ENCODE data around the gene ERMARD.

The ERMARD gene

DNA sequence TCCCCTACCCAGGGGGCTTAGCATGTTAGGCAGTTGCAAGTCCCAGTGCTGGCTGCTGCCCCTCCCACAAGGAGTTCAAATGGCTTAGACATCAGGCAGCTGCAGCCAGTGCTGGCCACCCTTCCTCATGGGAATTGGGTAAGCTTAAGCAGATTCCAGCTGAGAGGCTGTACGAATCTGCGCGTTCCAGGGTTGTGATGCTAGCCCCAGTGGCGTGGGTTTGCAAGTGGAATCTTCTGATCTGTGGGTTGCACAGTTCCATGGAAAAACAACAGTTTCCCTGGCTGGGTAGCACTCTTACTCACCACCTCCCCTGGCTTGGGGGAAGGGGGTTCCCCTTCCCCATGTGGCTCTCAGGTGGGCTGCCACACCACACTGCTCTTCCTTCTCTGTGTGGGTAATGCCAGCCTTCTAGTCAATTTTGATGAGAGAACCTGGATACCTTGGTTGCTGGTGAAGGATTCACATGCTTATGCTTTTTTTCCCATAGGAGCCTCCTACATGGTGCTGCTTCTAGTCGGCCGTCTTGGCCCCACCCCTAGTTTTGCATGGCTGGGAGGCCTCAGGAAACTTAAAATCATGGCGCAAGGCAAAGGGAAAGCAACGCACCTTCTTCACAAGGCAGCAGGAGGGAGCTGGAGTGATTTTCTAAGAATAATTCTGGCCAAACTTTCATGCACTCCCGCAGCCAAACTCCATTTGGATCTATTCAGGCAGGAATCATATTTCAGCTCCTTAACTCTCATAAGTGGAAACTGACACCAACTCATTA, 13.0 kb upstream of the ERMARD start:
- ChIA-PET CTCF (no interaction called here), POLR2A (no interaction called here)
- DNase-seq (ENCODE audit: extremely low spot score): no peak

DNA sequence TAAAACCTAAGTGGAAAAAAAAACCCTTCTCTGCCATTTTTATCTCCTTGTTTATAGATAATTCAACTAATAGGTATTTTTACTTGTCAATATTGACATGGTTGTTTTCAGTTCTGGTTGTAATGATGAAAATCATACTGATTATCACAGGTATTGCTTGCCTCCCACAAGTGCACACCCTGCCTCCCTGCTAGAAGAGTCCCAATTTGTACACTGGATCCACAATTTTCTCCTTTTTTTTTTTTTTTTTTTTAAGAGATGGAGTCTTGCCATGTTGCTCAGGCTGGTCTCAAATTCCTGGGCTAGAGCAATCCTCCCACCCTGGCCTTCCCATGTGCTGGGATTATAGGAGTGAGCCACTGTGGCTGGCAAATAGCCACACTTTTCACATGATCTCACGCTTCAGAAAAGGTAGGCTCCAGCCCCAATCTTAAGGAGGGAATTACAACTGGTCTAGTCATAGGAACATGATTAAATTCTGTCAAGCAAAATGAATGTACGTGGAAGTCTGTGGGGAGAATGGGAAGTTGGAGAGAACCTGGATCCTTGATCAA, 12.4 kb upstream of the ERMARD start:
- CTCF ChIA-PET: no interaction called here
- TF ChIP-seq ZNF384 (IDR thresholded peaks at IDR 0.05): peak; percentile 80
- no peak for TF ChIP-seq FOXA1 (IDR thresholded peaks at IDR 0.05)
- POLR2A ChIA-PET: no interaction called here
- DNase-seq (ENCODE audit: extremely low spot score): no peak

More for the DNA sequence above, 13.0 kb upstream of the ERMARD start:
- no peak for TF ChIP-seq CTBP1 (IDR thresholded peaks at IDR 0.05; ENCODE audit: borderline replicate concordance)
- TF ChIP-seq HDGF (IDR thresholded peaks at IDR 0.05; ENCODE audit: borderline replicate concordance): no peak
- TF ChIP-seq ZNF384 (IDR thresholded peaks at IDR 0.05): no peak
- TF ChIP-seq FOXM1 (IDR thresholded peaks at IDR 0.05; ENCODE audit: borderline replicate concordance): no peak
- TF ChIP-seq, protein P1, sequence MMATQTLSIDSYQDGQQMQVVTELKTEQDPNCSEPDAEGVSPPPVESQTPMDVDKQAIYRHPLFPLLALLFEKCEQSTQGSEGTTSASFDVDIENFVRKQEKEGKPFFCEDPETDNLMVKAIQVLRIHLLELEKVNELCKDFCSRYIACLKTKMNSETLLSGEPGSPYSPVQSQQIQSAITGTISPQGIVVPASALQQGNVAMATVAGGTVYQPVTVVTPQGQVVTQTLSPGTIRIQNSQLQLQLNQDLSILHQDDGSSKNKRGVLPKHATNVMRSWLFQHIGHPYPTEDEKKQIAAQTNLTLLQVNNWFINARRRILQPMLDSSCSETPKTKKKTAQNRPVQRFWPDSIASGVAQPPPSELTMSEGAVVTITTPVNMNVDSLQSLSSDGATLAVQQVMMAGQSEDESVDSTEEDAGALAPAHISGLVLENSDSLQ (IDR thresholded peaks at IDR 0.05): no peak
- no peak for TF ChIP-seq SP1 (IDR thresholded peaks at IDR 0.05)

DNA sequence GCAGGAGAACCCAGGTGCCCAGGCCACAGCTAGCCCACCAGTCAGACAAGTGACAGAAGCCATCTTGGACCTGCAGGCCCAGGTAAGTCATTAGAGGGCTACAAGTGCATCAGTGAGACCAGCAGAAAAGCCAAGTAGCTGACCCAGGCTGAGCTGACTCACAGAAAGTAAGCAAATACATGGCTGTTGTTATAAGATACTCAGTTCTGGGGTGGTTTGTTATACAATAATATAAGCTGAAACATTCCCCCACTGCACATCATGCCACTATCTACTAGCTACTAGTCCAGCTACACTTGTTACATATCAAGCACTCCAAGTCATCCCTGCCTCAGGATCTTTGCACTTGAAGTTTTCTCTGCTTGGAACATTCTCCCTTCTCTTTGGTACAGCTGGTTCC, 10.1 kb upstream of the ERMARD start:
- TF ChIP-seq SUZ12 (IDR thresholded peaks at IDR 0.05) (no peak), CTBP1 (IDR thresholded peaks at IDR 0.05; ENCODE audit: borderline replicate concordance) (no peak), FOXM1 (IDR thresholded peaks at IDR 0.05; ENCODE audit: borderline replicate concordance) (no peak), HDGF (IDR thresholded peaks at IDR 0.05; ENCODE audit: borderline replicate concordance) (no peak), LEF1 (IDR thresholded peaks at IDR 0.05; ENCODE audit: borderline replicate concordance) (no peak), NFRKB (IDR thresholded peaks at IDR 0.05) (no peak), L3MBTL2 (conservative IDR thresholded peaks at IDR 0.05) (no peak), ELF4 (IDR thresholded peaks at IDR 0.05) (no peak), TARDBP (IDR thresholded peaks at IDR 0.05) (no peak), ARNT (IDR thresholded peaks at IDR 0.05) (no peak), BHLHE40 (IDR thresholded peaks at IDR 0.05; ENCODE audit: borderline replicate concordance) (no peak), SP1 (IDR thresholded peaks at IDR 0.05) (no peak)
- ChIA-PET CTCF (interaction anchor here (0.6 kb wide), 1 partner anchor 422 kb away, joined by 3 read pairs; no protein-coding TSS in a partner anchor), POLR2A (interaction anchor here (1.0 to 1.5 kb wide), 6 partner anchors 9 to 40 kb away, joined by 3 to 7 read pairs (median 4); partner anchors contain the start of genes DYNLT2 and ERMARD)
- no peak for DNase-seq (ENCODE audit: extremely low spot score)

DNA sequence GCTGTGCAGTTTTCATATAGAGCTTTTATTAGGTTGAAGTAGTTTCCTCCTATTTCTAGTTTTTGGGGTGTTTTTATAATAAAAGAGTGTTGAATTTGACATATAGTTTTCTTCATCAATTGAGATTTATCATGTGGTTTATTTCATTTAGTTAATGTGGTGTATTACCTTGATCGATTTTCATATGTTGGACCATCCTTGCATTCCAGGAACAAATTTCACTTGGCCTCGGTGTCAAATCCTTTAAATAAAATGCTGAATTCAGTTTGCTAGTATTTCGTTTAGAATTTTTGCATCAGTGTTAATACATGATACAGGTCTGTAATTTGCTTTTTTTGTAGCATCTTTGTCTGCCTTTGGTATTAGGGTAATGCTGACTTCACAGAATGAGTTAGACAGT, 6.0 kb upstream of the ERMARD start:
- ChIA-PET CTCF (no interaction called here), POLR2A (no interaction called here)
- no peak for DNase-seq (ENCODE audit: extremely low spot score)
- no peak for TF ChIP-seq CTBP1 (IDR thresholded peaks at IDR 0.05; ENCODE audit: borderline replicate concordance)
- TF ChIP-seq SP1 (IDR thresholded peaks at IDR 0.05): no peak
- TF ChIP-seq BHLHE40 (IDR thresholded peaks at IDR 0.05; ENCODE audit: borderline replicate concordance): no peak
- TF ChIP-seq ARNT (IDR thresholded peaks at IDR 0.05): no peak
- TF ChIP-seq SUZ12 (IDR thresholded peaks at IDR 0.05): no peak
- TF ChIP-seq L3MBTL2 (conservative IDR thresholded peaks at IDR 0.05): no peak
- TF ChIP-seq HDGF (IDR thresholded peaks at IDR 0.05; ENCODE audit: borderline replicate concordance): no peak
- no peak for TF ChIP-seq ZNF384 (IDR thresholded peaks at IDR 0.05)
- no peak for TF ChIP-seq TARDBP (IDR thresholded peaks at IDR 0.05)
- TF ChIP-seq, protein P1 (IDR thresholded peaks at IDR 0.05): no peak
- TF ChIP-seq LEF1 (IDR thresholded peaks at IDR 0.05; ENCODE audit: borderline replicate concordance): no peak
- TF ChIP-seq NFRKB (IDR thresholded peaks at IDR 0.05): no peak
- TF ChIP-seq FOXA1 (IDR thresholded peaks at IDR 0.05): no peak
- no peak for TF ChIP-seq FOXK2 (IDR thresholded peaks at IDR 0.05)
- TF ChIP-seq FOXM1 (IDR thresholded peaks at IDR 0.05; ENCODE audit: borderline replicate concordance): no peak

DNA sequence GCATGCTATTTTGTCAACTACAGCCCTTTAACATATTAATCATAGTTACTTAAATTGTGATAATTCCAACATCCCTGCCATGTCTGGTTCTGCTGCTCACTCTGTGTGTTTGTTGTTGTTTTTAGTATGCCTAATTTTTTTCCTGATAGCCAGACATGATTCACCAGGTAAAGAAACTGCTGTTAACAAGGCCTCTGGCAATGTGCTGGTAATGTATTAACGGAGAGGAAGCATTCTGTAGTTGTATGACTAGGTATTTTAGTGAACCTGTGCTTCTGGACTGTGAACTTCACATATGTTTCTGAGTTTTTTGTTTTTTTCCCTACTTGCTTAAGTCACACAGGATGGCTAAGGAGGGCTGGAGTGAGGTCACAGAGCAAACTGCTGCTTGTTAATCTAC, 4.9 kb upstream of the ERMARD start:
- no peak for DNase-seq (ENCODE audit: extremely low spot score)
- CTCF ChIA-PET: no interaction called here
- TF ChIP-seq ZNF384 (IDR thresholded peaks at IDR 0.05): no peak
- TF ChIP-seq FOXM1 (IDR thresholded peaks at IDR 0.05; ENCODE audit: borderline replicate concordance): no peak
- TF ChIP-seq, protein P1 (IDR thresholded peaks at IDR 0.05): no peak
- POLR2A ChIA-PET: no interaction called here

DNA sequence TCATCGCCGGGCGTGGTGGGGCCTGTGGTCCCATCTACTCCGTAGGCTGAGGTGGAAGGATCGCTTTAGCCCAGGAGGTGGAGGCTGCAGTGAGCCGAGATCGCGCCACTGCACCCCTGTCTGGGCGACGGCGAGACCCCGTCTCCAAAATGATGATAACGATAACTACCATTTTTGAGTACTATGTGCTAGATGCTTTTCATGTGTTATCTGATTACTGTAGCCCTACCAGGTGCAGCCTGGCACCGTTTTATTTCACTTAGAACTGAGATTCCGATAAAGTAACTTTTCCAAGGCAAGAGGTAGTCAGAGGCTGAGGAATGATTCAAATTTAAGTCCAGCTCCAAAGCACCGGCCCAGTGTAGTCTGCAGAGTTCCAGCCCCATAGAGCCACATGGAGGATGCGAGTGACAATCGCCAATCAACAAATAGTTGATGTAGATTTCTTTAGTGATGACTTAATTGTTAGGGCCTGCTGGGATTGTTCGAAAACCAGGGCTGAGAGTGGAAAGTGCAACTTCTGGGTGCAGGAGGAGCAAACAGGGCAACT, 727 bp downstream of the ERMARD start:
- no peak for DNase-seq (ENCODE audit: extremely low spot score)
- ChIA-PET POLR2A (interaction anchor here (0.6 to 4.8 kb wide), 19 partner anchors 9 to 832 kb away, joined by 3 to 49 read pairs (median 4); partner anchors contain the start of genes C6orf120, PDCD2, PHF10 and PSMB1), CTCF (interaction anchor here (1.7 kb wide), 1 partner anchor 38 kb away, joined by 3 read pairs; no protein-coding TSS in a partner anchor)
- no peak for TF ChIP-seq ZNF384 (IDR thresholded peaks at IDR 0.05)
- peak; percentile 9; the same call in 1 of the 2 replicates for TF ChIP-seq L3MBTL2 (conservative IDR thresholded peaks at IDR 0.05)
